Heart left ventricle (tissue), 16 donors: ENCODE results near the gene MTNR1B. TPM values are rescaled to one million over a fixed set of nuclear protein-coding genes. Genes with fewer than 3 reads are reported as not detected.

Source experiments
- ATAC-seq, 4 donors: fragments of 200-7000 bp; cut with Tn5 transposase; one replicate each; pipeline ENCODE4 v1.9.1; 2020 to 2022; ENCODE audit warnings: moderate library complexity in 4 of 4, mild to moderate bottlenecking in 3 of 4, moderate number of reproducible peaks in 1 of 4
- DNase-seq, 5 donors: peaks; one replicate each; pipeline ENCODE4 v3.0.0-alpha.2; 2020
- H3K27ac ChIP-seq, 12 donors: fragments of 200-600 bp; sonication (generic) in 4 of 12; one replicate each; pipeline versions ENCODE4 v1.5.0 to v1.8.0; 2016 to 2022; ENCODE audit warnings: mild to moderate bottlenecking in 2 of 12
- H3K27me3 ChIP-seq, 9 donors: fragments of 200-600 bp; sonication (generic) in 2 of 9; one replicate each; pipeline versions ENCODE4 v1.5.1 to v1.8.0; 2016 to 2022; ENCODE audit warnings: mild to moderate bottlenecking in 3 of 9
- H3K36me3 ChIP-seq, 9 donors: fragments of 200-600 bp; sonication (generic) in 2 of 9; one replicate each; pipeline versions ENCODE4 v1.5.0 to v1.8.0; 2018 to 2022; ENCODE audit warnings: mild to moderate bottlenecking in 2 of 9
- H3K4me1 ChIP-seq, 12 donors: fragments of 200-600 bp; sonication (generic) in 4 of 12; one replicate each; pipeline versions ENCODE4 v1.5.0 to v1.8.0; 2016 to 2022; ENCODE audit warnings: mild to moderate bottlenecking in 3 of 12
- H3K4me3 ChIP-seq, 12 donors: fragments of 200-600 bp; sonication (generic) in 4 of 12; one replicate each; pipeline versions ENCODE4 v1.5.0 to v1.8.0; 2017 to 2022; ENCODE audit warnings: mild to moderate bottlenecking in 9 of 12, moderate library complexity in 4 of 12
- H3K9me3 ChIP-seq, 12 donors: fragments of 200-600 bp; sonication (generic) in 4 of 12; one replicate each; pipeline versions ENCODE4 v1.5.0 to v1.8.0; 2016 to 2022; ENCODE audit warnings: mild to moderate bottlenecking in 1 of 12
- CTCF ChIP-seq, 12 donors: fragments of 200-600 bp; sonication (generic) in 4 of 12; IDR thresholded peaks; one replicate each; pipeline versions ENCODE4 v1.5.0 to v1.8.0; 2018 to 2022; ENCODE audit warnings: antibody characterized with exemption in 12 of 12, mild to moderate bottlenecking in 5 of 12
- POLR2A ChIP-seq, 2 donors: fragments of 450-650 bp; IDR thresholded peaks; one replicate each; pipeline ENCODE4 v1.6.1; 2017; ENCODE audit warnings: antibody characterized with exemption in 2 of 2, mild to moderate bottlenecking in 2 of 2, moderate library complexity in 2 of 2
- WGBS, 4 donors: extraction: QIAGEN DNeasy Blood & Tissue Kit in 2 of 4; methylation state at CpG; one replicate each; pipeline versions ENCODE4 v1.1.5 to v1.1.7; 2013 to 2018; 5-methylcytosine and 5-hydroxymethylcytosine counted together
- intact Hi-C, 10 donors: fragments of 100-400 bp; cut with DNase I; formaldehyde crosslinking; loops; one replicate each; pipeline versions ENCODE4 v1.11.1 to v1.14.2; 2022
- polyA plus RNA-seq, 2 donors: library from polyadenylated mRNA; stranded (reverse); fragments of 200-250 nt; gene quantifications; one replicate each; pipeline ENCODE4 v1.2.3, GENCODE V29; 2013
- total RNA-seq, 9 donors: library from RNA; depleted of rRNA in 2 of 9; stranded (reverse); fragments of >200 nt in 2 of 9; fragmentation: NEBNext Ultra II Directional in 3 of 9; extraction: Animal tissue kit (Norgen Biotek cat#: 25700) in 3 of 9; gene quantifications; one replicate each; pipeline versions ENCODE4 v1.1.0 to v1.2.4, GENCODE V29; 2016 to 2023
- donor health status: ischemic (EF 13 %, LVEDD 7.1; RV severe dilation, severe dysfunction).
- donor health status: healthy with polysubstance abuse.
- donor health status: DM: no; HTN: yes; CAD: no.
- donor health status: DM: no; HTN: no; CAD: no.
- donor health status: ischemic (EF 25% LVEDD 6.9; RV normal size, moderate dysfunction).
- donor health status: ischemic (EF 25% LVEDD 5.7; RV mildly dilated, moderate dysfunction).
- donor health status: healthy.
- donor health status: DM: yes; HTN: yes; CAD: no.
- donor health status: ischemic (EF 35%, LVEDD 5.7; RV mildly dilated, moderate dysfunction).
- donor health status: nonischemic (EF 11% LVEDD 7.7; RV severe dilation, severe dysfunction).
- donor health status: DM: yes; HTN: yes; CAD: no.
- donor health status: PGD.
- donor health status: ischemic (EF 29% LVEDD 5.4; RV normal size, mild dysfunction).
- donor health status: nonischemic (EF 23%, LVEDD 6.1; RV moderate dilation, normal function).

Gene MTNR1B
- total and polyA plus RNA-seq, 11 donors: not detected

GRCh38 chr11:92975285-92975684 is 5.8 kb downstream of the MTNR1B start:
- Histone ChIP-seq H3K9me3 (no peaks in the 10 kb centered on the region), H3K27ac (no peak overlapping the region), H3K27me3 (peaks cover 0 to 35% (median 4%) of the 10 kb centered on the region in 9 donors), H3K4me1 (no peaks in the 10 kb centered on the region), H3K4me3 (no peak overlapping the region), H3K36me3 (no peaks in the 10 kb centered on the region)
- 70 to 74% (median 72%) methylated on average over 3 of the region's 3 CpGs for WGBS, 4 donors
- no peak for DNase-seq
- ATAC-seq: no peak
- TF ChIP-seq POLR2A (IDR thresholded peaks at IDR 0.05): no peak
- TF ChIP-seq CTCF (IDR thresholded peaks at IDR 0.05): no peak
- intact Hi-C loops: no loop called here

GRCh38 chr11:92976681-92977080 is 7.2 kb downstream of the MTNR1B start:
- Histone ChIP-seq H3K9me3 (no peaks in the 10 kb centered on the region), H3K27me3 (peaks cover 0 to 25% (median 0%) of the 10 kb centered on the region in 9 donors), H3K4me3 (no peak overlapping the region), H3K27ac (no peak overlapping the region), H3K36me3 (no peaks in the 10 kb centered on the region), H3K4me1 (no peaks in the 10 kb centered on the region)
- DNase-seq: no peak
- no peak for TF ChIP-seq POLR2A (IDR thresholded peaks at IDR 0.05)
- no peak for TF ChIP-seq CTCF (IDR thresholded peaks at IDR 0.05)
- no peak for ATAC-seq
- intact Hi-C loops: no loop called here

- ATAC-seq (no peak), DNase-seq (no peak)
- intact Hi-C loops: no loop called here
- no peaks in the 10 kb centered on the region for H3K36me3 ChIP-seq
- no peak overlapping the region for H3K4me3 ChIP-seq
- TF ChIP-seq POLR2A (IDR thresholded peaks at IDR 0.05) (no peak), CTCF (IDR thresholded peaks at IDR 0.05) (no peak)
- H3K27ac ChIP-seq: no peak overlapping the region
- no peaks in the 10 kb centered on the region for H3K9me3 ChIP-seq
- no peaks in the 10 kb centered on the region for H3K4me1 ChIP-seq
- H3K27me3 ChIP-seq: peaks cover 0 to 22% (median 0%) of the 10 kb centered on the region in 9 donors
- 74 to 81% (median 78%) methylated on average over 2 of the region's 2 CpGs for WGBS, 4 donors
Observed at GRCh38 chr11:92977401-92977800, 8.0 kb downstream of the MTNR1B start.

GRCh38 chr11:92978271-92979111 is 9.0 kb downstream of the MTNR1B start:
- H3K36me3 ChIP-seq: no peaks in the 10 kb centered on the region
- peaks cover 0 to 11% (median 0%) of the 10 kb centered on the region in 9 donors for H3K27me3 ChIP-seq
- ATAC-seq (peak in 2 of 4 donors; percentile 36 to 46), DNase-seq (peak in 1 of 5 donors; percentile 57)
- TF ChIP-seq CTCF (IDR thresholded peaks at IDR 0.05) (no peak), POLR2A (IDR thresholded peaks at IDR 0.05) (no peak)
- no peak overlapping the region for H3K4me3 ChIP-seq
- intact Hi-C loops: no loop called here
- H3K9me3 ChIP-seq: no peaks in the 10 kb centered on the region
- no peaks in the 10 kb centered on the region for H3K4me1 ChIP-seq
- 70 to 84% (median 78%) methylated on average over 7 of the region's 7 CpGs for WGBS, 4 donors
- no peak overlapping the region for H3K27ac ChIP-seq
